OCI-LY7 (cell line): Measurements from ENCODE around the gene NOTO.
"Not testable (repeated sequence)": the region's sequence is repeated elsewhere in the genome, so short reads cannot be mapped to it uniquely, and the experiment has no call there.

Experiments used
- EZH2phosphoT487 ChIP-seq: fragments of 200-600 bp; sonication (generic); IDR thresholded peaks from 2 replicates; pipeline ENCODE4 v1.6.1; 2018; ENCODE audit warnings: low read depth, borderline replicate concordance, mild to moderate bottlenecking, mixed run types, antibody characterized with exemption, low read length, moderate library complexity, mixed read lengths
- TF ChIP-seq, protein P1 (sequence below): fragments of 200-600 bp; sonication (generic); conservative IDR thresholded peaks from 2 replicates; pipeline ENCODE4 v1.5.1; 2014; ENCODE audit warnings: mild to moderate bottlenecking, antibody characterized with exemption, low read length, moderate library complexity, mixed read lengths

DNA sequence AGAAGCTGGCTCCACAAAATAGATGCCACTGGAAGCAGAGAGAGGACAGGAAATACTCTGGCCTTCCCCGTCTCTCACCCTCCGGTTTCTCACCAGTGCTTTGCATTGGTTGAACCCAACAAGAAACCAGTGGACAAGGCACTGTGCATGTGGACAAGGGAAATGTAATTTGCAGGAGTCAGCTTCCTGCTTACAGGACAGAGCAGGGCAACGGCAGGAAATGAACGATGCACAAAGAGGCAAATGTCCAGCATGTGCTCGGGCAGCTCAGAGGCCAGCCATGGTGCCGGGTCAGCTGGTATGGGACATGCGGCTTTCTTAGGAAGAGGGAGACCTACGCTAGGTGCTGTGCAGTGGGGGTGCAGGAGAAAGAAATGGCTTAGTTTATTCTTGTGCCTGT, 35.6 kb upstream of the NOTO start:
- TF ChIP-seq, protein P1, sequence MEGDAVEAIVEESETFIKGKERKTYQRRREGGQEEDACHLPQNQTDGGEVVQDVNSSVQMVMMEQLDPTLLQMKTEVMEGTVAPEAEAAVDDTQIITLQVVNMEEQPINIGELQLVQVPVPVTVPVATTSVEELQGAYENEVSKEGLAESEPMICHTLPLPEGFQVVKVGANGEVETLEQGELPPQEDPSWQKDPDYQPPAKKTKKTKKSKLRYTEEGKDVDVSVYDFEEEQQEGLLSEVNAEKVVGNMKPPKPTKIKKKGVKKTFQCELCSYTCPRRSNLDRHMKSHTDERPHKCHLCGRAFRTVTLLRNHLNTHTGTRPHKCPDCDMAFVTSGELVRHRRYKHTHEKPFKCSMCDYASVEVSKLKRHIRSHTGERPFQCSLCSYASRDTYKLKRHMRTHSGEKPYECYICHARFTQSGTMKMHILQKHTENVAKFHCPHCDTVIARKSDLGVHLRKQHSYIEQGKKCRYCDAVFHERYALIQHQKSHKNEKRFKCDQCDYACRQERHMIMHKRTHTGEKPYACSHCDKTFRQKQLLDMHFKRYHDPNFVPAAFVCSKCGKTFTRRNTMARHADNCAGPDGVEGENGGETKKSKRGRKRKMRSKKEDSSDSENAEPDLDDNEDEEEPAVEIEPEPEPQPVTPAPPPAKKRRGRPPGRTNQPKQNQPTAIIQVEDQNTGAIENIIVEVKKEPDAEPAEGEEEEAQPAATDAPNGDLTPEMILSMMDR = not testable (repeated sequence)
- not testable (repeated sequence) for TF ChIP-seq EZH2phosphoT487
